Stimulated activated naive B cell treated with anti-CD40 and anti-IgM and Interleukin-4, amounts not matched to agents 10 μg/mL and 1 μg/mL and 100 μg/mL, for 72 hours (primary cell): Measurements from ENCODE around the gene ZNRF1.
A peak's percentile ranks its signal among the peaks of the same experiment; 100 is the strongest.
"Not testable (repeated sequence)": the region's sequence is repeated elsewhere in the genome, so short reads cannot be mapped to it uniquely, and the experiment has no call there.

Experiments
- ATAC-seq, 2 donors: fragments of 150-1000 bp; cut with Tn5 transposase; replicated peaks; 2 replicates each; pipeline ENCODE4 v1.10.0; 2021; ENCODE audit warnings: moderate library complexity in 1 of 2
- DNase-seq: peaks from one replicate; pipeline ENCODE4 v3.0.0; 2021
- H3K27ac Mint-ChIP-seq: one replicate; pipeline ENCODE4 v1.8.0; 2022; ENCODE audit warnings: mild to moderate bottlenecking, mixed read lengths
- H3K27me3 Mint-ChIP-seq, 2 donors: one replicate each; pipeline ENCODE4 v1.8.0; 2022; ENCODE audit warnings: mixed read lengths in 2 of 2
- H3K36me3 Mint-ChIP-seq, 2 donors: one replicate each; pipeline ENCODE4 v1.8.0; 2022; ENCODE audit warnings: mixed read lengths in 2 of 2, mild to moderate bottlenecking in 1 of 2
- H3K4me1 Mint-ChIP-seq, 2 donors: one replicate each; pipeline ENCODE4 v1.8.0; 2022; ENCODE audit warnings: mixed read lengths in 2 of 2, mild to moderate bottlenecking in 1 of 2
- H3K4me3 Mint-ChIP-seq, 2 donors: one replicate each; pipeline ENCODE4 v1.8.0; 2022; ENCODE audit warnings: mild to moderate bottlenecking in 2 of 2, mixed read lengths in 2 of 2, moderate library complexity in 1 of 2
- H3K9me3 Mint-ChIP-seq, 2 donors: one replicate each; pipeline ENCODE4 v1.8.0; 2022; ENCODE audit warnings: mixed read lengths in 2 of 2, mild to moderate bottlenecking in 1 of 2

Gene ZNRF1

DNA sequence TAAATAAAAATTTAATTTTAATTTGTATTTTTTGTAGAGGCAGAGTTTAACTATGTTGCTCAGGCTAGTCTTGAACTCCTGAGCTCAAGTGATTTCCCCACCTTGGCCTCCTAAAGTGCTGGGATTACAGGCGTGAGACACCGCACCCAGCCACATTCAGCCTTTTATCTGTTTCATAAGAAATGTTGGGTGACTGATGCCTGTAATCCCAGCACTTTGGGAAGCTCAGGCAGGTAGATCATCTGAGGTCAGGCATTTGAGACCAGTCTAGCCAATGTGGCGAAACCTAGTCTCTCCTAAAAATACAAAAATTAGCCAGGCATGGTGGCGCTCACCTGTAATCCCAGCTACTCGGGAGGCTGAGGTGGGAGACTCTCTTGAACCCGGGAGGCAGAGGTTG lies 92.1 kb downstream of the ZNRF1 start:
- H3K36me3 Mint-ChIP-seq, DNase-seq, H3K27ac Mint-ChIP-seq, H3K4me3 Mint-ChIP-seq, H3K9me3 Mint-ChIP-seq, H3K4me1 Mint-ChIP-seq, ATAC-seq: not testable (repeated sequence)
- peaks cover 39 to 41% of the 10 kb centered on the region in 2 donors for H3K27me3 Mint-ChIP-seq

DNA sequence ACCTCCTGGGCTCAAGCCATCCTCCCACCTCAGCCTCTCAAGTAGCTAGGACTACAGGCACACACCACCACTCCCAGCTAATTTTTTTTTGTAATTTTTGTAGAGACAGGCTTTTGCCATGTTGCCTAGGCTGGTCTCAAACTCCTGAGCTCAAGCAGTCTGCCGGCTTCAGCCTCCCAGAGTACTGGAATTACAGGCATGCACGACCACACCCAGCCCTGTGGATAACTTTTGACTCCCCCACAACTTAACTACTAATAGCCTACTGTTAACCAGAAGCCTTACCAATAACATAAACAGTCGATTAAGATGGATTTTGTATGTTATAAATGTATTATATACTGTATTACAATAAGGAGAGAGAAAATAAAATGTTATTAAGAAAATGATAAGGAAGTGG lies 92.8 kb downstream of the ZNRF1 start:
- not testable (repeated sequence) for H3K9me3 Mint-ChIP-seq, H3K4me3 Mint-ChIP-seq, DNase-seq

DNA sequence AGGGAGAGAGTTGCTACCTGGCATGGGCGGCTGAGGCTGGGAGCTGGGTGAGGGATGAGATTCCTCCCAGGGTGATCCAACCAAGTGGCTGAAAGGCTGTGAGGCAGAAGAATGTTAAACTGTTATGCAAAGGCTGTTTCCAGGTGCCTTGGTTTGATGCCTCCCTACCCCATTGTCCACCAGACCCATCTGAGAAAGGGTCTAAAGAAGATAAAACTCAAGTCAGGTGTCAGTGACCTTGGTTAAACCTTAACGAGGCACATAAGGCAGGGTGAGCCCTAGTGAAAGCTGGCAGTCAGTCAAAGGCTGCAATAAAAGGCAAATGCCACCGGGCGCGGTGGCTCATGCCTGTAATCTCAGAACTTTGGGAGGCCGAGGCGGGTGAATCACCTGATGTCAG lies 94.0 kb downstream of the ZNRF1 start:
- no peaks in the 10 kb centered on the region for H3K36me3 Mint-ChIP-seq
- H3K4me3 Mint-ChIP-seq = no peak overlapping the region
- H3K4me1 Mint-ChIP-seq = peaks cover under 1 to 6% of the 10 kb centered on the region in 2 donors
- H3K9me3 Mint-ChIP-seq = no peaks in the 10 kb centered on the region
- no peak overlapping the region for H3K27ac Mint-ChIP-seq
- ATAC-seq (no peak), DNase-seq (no peak)
- H3K27me3 Mint-ChIP-seq = peaks cover 39 to 46% of the 10 kb centered on the region in 2 donors

More for the DNA sequence above, 92.8 kb downstream of the ZNRF1 start:
- not testable (repeated sequence) for ATAC-seq, H3K36me3 Mint-ChIP-seq, H3K4me1 Mint-ChIP-seq, H3K27ac Mint-ChIP-seq
- peaks cover 40 to 41% of the 10 kb centered on the region in 2 donors for H3K27me3 Mint-ChIP-seq

DNA sequence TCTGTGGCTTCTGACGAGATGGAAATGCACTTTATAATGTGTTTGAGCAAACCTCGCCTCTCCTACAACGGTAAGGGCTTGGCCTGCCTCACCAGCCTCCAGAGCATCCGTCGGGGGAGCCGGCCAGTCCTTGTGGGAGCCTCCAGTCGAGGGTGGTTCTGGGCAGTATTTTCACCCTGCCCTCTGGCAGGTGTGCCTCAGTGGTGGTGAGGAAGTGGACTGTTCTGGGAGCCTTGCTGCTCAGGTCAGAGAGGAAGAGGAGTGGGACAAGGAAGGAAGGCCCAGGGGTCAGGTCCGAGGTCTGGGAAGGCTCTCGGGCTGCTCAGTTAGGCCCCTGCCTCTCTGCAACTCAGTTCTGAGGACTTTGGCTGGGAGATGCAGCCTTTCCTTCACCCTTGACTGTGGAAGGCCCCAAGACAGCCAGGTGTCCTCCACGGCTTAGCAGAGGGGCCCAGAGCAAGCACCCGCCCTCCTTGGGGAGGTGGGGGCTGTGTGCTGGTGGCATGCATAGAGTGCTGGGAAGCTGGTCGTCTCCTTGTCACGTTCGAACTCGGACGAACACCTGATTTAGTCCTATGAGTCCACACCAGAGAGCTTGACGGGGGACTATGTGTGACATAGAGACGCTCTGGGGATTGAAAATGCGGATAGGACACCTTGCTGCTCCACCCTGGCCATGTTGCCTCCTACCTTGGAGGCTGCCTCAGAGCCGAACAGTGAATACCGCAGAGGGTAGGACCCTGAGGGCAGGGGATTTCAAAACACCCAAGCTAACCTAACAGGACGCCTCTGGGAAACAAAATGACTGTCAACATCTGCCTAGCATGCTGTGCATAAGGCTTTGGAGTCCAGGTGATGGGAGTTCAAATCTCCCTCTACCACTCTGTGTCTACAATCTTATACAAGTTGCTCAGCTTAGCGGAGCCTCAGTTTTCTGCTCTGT lies 95.0 kb downstream of the ZNRF1 start:
- no peaks in the 10 kb centered on the region for H3K36me3 Mint-ChIP-seq
- DNase-seq = no peak
- no peak overlapping the region for H3K27ac Mint-ChIP-seq

DNA sequence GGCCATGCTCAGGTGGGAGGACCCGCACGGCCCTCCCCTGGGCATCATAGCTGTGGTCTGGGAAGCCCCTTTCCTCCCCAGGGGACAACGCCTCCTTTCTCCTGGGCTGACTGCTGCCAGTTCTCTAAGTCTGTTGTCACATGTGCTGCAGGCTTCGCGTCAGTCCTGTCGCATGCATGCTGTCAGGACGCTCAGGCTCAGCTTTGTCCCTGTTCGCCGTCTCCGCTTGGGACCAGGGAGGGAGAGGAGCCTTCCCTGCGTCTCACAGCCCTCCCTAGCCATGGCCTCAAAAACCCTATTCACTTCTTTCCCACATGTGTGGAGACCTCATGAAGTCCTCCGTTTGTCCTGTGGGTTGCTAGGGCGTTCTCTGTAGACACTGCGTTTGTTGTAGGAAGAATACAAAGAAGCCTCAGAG lies 96.4 kb downstream of the ZNRF1 start:
- Mint-ChIP-seq H3K4me1 (peaks cover 24 to 25% of the 10 kb centered on the region in 2 donors), H3K27me3 (peaks cover 41 to 44% of the 10 kb centered on the region in 2 donors), H3K4me3 (no peak overlapping the region), H3K27ac (no peak overlapping the region), H3K36me3 (no peaks in the 10 kb centered on the region), H3K9me3 (no peaks in the 10 kb centered on the region)
- DNase-seq (no peak), ATAC-seq (peak in 1 of 2 donors; percentile 35)

More for the DNA sequence above, 95.0 kb downstream of the ZNRF1 start:
- peaks cover 35 to 39% of the 10 kb centered on the region in 2 donors for H3K27me3 Mint-ChIP-seq
- peaks cover 11 to 15% of the 10 kb centered on the region in 2 donors for H3K4me1 Mint-ChIP-seq
- H3K9me3 Mint-ChIP-seq = no peaks in the 10 kb centered on the region
- no peak for ATAC-seq
- no peak overlapping the region for H3K4me3 Mint-ChIP-seq

DNA sequence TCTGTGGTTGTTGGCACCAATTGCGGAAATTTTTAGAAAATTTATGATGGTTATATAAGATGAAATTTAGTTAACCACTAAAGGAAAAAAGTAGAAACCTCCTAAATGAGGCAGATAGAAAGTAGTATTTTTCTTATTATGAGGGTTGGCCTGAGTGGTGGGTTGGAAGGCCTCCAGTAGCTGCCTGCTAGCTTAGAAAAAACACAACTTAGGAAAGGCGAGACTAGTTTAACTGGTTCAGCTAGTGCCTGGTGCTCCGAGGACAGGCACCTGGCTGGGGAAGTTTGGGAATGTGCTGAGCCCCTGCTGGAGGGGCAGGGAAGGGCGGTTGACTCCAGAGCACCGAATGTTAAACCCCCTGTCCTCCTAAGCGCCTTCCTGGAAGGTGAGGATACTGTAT lies 97.8 kb downstream of the ZNRF1 start:
- DNase-seq = no peak
- no peak overlapping the region for H3K27ac Mint-ChIP-seq
- peaks cover 24 to 26% of the 10 kb centered on the region in 2 donors for H3K4me1 Mint-ChIP-seq
- H3K9me3 Mint-ChIP-seq = no peaks in the 10 kb centered on the region
- H3K27me3 Mint-ChIP-seq = peaks cover 50 to 56% of the 10 kb centered on the region in 2 donors
- ATAC-seq = no peak
- H3K36me3 Mint-ChIP-seq = no peaks in the 10 kb centered on the region
- no peak overlapping the region for H3K4me3 Mint-ChIP-seq

DNA sequence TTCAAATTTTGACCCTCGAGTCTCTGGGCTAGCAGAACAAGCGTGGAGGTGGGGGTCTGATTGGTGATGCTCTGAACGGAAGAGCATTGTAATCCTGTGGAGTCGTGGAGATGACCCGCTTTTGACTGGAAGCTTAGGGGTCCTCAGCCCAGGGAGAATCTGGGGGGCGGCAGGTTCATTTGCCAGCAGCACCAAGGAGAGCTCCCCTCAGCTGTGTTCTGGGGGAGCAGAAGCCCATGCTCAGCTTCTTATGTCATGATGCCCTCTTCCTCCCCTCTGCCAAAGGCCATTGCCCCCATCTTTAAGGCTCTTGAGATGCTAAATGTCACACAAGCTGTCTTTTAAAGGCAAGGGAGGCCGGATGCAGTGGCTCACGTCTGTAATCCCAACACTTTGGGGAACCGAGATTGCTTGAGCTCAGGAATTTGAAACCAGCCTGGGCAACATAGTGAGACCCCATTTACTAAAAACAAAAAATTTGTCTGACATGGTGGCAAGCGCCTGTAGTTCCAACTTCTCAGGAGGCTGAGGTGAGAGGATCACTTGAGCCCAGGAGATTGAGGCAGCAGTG lies 98.5 kb downstream of the ZNRF1 start:
- DNase-seq = no peak
- no peaks in the 10 kb centered on the region for H3K9me3 Mint-ChIP-seq
- H3K27me3 Mint-ChIP-seq = peaks cover 51 to 58% of the 10 kb centered on the region in 2 donors
- no peaks in the 10 kb centered on the region for H3K36me3 Mint-ChIP-seq
- H3K27ac Mint-ChIP-seq = no peak overlapping the region
- no peak for ATAC-seq
- peaks cover 24 to 26% of the 10 kb centered on the region in 2 donors for H3K4me1 Mint-ChIP-seq
- no peak overlapping the region for H3K4me3 Mint-ChIP-seq

DNA sequence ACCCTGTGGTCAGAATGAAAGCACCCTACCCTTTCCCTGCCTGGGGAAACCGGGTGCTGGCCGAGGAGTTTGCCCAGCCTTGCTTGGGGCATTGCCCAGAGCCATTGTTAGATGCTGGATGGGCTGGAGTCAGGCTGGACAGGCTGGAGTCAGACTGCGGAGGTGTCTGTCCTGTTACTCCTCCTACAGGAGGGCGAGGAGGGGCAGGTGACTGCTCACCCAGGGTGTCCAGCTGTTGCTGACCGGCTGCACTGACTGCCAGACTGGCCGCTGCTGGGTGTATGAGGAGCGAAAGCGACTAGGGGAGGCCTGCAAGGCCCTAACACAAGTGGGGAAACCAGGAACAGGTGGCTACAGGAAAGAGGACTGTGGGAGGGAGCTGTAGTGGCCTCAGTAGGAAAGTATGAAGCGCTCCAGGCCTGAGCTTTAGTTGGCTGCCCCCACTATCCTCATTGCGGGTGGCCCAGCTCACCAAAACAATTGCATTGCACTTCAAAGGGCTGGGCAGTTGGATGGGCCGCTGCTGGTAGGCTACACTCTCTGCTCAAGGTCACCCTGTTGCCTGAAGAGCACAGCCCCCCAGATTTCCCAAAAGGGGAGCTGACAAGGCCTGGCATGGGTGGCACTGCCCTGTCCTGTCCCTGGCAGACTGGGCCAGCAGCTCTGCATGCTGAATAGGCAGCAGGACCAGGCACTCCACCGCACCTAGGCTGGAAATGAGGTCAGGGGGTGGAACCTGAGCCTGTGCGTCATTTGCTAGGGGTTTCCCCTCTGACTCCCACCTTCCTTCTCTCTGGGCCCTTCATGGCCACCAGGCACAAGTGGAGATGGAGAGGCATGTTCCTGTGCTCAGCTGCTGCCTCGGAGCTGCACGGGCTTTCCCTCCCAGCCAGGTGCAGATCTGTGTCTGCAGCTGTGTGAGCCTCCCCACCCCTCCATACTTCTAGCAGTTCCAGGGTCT lies 99.4 kb downstream of the ZNRF1 start:
- peak; percentile 41 for DNase-seq
- Mint-ChIP-seq H3K27me3 (peaks cover 56 to 62% of the 10 kb centered on the region in 2 donors), H3K36me3 (no peaks in the 10 kb centered on the region), H3K9me3 (no peaks in the 10 kb centered on the region), H3K27ac (no peak overlapping the region), H3K4me1 (peaks cover 24 to 26% of the 10 kb centered on the region in 2 donors), H3K4me3 (no peak overlapping the region)
- ATAC-seq = peak; percentile 85 to 90

DNA sequence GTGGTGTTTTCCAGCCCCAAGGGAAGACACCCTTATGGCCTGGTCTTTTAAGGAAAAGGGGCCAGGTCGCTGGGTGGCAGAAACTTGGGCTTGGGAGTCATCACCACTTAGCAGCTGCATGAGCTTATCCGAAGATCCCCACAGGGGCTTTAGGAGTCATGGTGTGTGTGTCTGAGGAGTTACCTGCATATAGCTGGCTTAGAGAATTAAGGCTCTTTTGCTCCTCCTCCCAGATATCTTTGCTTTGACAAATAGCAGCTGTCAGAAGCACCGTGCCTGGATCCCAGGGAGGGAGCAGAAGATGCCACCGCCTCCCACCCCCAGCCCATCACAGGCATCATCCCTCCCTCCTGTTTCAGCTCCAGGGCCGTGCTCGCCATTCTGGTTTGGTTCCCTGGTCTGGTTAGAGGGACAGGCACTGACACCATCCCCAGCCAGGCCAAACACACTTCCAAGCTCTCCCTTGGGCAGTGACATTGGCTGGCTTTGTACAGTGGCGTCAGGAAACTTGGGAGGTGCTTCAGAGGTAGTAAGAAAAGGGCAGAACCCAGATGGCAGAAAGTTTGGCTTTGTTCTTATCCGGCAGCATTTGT lies 100.3 kb downstream of the ZNRF1 start:
- no peak overlapping the region for H3K27ac Mint-ChIP-seq
- H3K27me3 Mint-ChIP-seq = peaks cover 57 to 66% of the 10 kb centered on the region in 2 donors
- DNase-seq (no peak), ATAC-seq (no peak)
- H3K4me3 Mint-ChIP-seq = no peak overlapping the region
- H3K4me1 Mint-ChIP-seq = peaks cover 24 to 26% of the 10 kb centered on the region in 2 donors
- H3K36me3 Mint-ChIP-seq = peaks cover 0 to 3% of the 10 kb centered on the region in 2 donors
- H3K9me3 Mint-ChIP-seq = peaks cover 1 to 3% of the 10 kb centered on the region in 2 donors

DNA sequence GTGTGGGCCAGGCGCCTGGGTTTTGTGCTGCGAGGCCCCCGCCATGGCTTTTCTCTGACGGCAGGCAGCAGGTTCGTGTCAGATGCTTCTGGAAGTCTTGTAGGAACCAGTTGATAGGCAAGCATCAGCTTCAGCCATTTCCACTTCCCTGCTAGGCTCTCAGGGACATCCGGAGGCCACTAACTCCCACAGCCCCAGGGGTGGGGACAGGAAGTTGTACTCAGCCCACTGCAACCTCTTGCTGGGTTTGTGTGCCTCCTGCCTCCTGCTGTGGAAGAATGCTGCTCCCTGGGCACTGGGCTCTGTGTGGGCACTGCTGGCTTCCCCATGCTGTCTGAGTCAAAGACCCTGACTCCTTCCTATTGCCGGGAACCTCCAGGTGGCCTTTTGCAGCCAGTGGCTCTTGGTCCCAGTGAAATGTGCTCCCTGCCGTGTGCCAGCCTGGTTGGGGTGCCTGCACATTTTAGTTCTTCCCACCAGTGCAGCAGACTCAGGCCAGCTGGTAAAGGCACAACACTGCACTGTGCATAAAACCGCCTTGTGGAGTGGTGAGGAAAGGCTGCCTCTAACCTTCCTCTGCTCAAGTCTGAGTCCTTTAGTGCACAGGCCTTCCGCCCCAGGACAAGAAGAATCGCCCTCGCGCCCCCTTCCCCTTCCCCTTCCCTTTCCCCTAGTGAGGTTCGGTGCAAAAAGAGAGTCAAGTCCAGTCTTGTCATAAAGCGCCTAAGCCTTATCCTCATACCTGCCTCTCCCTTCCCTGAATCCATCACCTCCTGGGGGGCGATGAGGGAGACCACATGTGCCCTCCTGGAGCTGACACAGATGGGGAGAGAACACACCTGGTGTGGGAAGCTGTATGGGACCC lies 101.1 kb downstream of the ZNRF1 start:
- H3K27me3 Mint-ChIP-seq = peaks cover 61 to 70% of the 10 kb centered on the region in 2 donors
- H3K27ac Mint-ChIP-seq = no peak overlapping the region
- DNase-seq (no peak), ATAC-seq (peak; percentile 35 to 49)
- peaks cover 23 to 28% of the 10 kb centered on the region in 2 donors for H3K4me1 Mint-ChIP-seq
- H3K4me3 Mint-ChIP-seq = no peak overlapping the region
- peaks cover 0 to 6% of the 10 kb centered on the region in 2 donors for H3K36me3 Mint-ChIP-seq
- H3K9me3 Mint-ChIP-seq = peaks cover 1 to 5% of the 10 kb centered on the region in 2 donors

DNA sequence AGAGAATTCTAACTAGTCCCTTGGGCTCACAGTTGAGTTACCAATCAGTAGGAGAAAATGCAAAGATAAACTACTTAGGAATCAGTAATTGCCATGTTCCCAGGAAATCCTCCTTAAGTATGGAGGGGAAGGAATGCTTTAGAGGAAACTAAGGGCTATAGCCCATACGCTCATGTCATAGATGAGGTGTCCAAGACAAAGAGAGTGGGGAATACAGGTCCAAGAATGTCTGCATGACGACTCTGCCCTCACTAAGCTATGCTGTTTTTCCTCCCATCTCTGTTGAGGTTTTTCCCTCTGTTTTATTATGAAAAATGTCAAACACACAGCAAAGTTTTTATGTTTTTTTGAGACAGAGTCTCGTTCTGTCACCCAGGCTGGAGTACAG lies 101.8 kb downstream of the ZNRF1 start:
- Mint-ChIP-seq H3K4me1 (peaks cover 23 to 34% of the 10 kb centered on the region in 2 donors), H3K36me3 (peaks cover 0 to 6% of the 10 kb centered on the region in 2 donors), H3K27ac (no peak overlapping the region), H3K27me3 (peaks cover 60 to 73% of the 10 kb centered on the region in 2 donors), H3K4me3 (no peak overlapping the region), H3K9me3 (peaks cover 1 to 5% of the 10 kb centered on the region in 2 donors)
- no peak for DNase-seq
- ATAC-seq = no peak

DNA sequence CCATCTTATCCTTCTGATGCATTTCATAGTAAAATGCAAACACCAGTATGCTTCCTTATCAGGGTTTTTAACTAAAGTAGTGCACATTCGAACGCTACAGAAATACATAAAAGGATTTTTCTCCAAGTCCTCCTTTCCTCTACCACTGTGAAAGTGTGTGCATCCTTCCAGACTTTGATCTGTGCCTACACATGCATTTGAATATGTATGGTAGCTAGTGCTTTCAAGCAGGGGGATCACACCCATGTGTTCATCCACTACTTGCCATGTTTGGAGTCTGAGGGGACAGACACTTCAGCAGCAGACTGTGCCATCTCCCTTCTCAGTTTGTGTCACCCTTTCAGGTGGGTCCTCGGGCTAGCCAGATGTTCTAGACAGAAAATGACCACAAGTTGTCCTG lies 102.8 kb downstream of the ZNRF1 start:
- DNase-seq (no peak), ATAC-seq (no peak)
- no peak overlapping the region for H3K27ac Mint-ChIP-seq
- H3K27me3 Mint-ChIP-seq = peaks cover 61 to 74% of the 10 kb centered on the region in 2 donors
- peaks cover 0 to 6% of the 10 kb centered on the region in 2 donors for H3K36me3 Mint-ChIP-seq
- H3K4me1 Mint-ChIP-seq = peaks cover 25 to 44% of the 10 kb centered on the region in 2 donors
- H3K4me3 Mint-ChIP-seq = no peak overlapping the region
- H3K9me3 Mint-ChIP-seq = peaks cover 1 to 5% of the 10 kb centered on the region in 2 donors

DNA sequence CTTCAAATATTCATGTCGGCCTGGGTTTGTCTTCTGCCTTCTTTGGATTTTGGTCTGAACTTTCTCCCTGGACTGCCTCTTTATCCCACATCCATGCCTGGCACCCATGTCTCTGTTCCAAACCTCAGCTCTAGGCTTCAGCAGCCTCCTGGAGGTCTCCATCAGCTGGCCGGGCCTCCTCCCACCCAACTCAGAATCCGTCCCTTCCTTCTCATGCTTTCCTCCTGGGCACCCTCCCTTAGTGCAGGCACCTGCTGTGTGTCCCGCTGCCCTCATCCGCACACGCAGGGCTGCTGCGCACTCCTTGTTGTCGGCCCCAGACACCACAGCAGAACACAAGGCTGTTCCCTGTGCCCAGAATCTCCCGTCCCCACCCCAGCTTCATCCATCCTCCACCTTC lies 103.8 kb downstream of the ZNRF1 start:
- H3K36me3 Mint-ChIP-seq = peaks cover 0 to 6% of the 10 kb centered on the region in 2 donors
- ATAC-seq = no peak
- peaks cover 24 to 44% of the 10 kb centered on the region in 2 donors for H3K4me1 Mint-ChIP-seq
- peaks cover 1 to 5% of the 10 kb centered on the region in 2 donors for H3K9me3 Mint-ChIP-seq
- no peak overlapping the region for H3K27ac Mint-ChIP-seq
- no peak overlapping the region for H3K4me3 Mint-ChIP-seq
- H3K27me3 Mint-ChIP-seq = peaks cover 63 to 78% of the 10 kb centered on the region in 2 donors
- DNase-seq = no peak
